Measurements from ENCODE around the gene HNF1A. TPM values are rescaled to one million over a fixed set of nuclear protein-coding genes. Genes with fewer than 3 reads are reported as not detected.

Gene HNF1A
- total and polyA plus RNA-seq, 2 of the 13 experiments (the other 11 are each of a cell fraction or from before 2014, with no cell fraction given), result 13.4 to 34.7 TPM

DNA sequence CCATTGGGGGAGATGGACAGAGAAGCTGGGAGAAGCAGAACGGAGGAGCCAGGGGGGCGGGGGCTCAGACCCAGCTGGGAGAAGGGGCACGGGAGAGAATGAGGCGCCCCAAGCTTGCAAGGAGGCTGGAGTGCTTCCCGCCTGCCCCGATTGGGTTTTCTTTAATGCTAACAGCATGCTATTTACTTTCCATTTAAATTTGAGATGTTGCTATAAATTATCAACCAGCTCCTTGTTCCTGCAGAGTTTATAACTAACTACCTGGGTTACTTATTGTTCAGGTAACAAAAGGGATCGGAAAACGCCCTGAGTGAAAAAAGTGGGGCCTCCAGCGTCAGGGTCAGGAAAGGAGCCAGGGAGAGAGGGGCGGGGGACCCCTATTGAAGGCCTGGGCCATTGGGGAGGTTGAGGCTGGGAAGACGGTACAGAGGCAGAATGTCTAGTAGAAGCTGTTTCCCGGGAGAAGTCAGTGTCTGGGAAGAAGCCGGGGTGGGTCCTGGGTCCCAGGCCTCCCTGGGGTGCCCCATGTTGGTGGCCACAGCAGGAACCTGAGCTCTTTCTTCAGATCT, 2.5 kb downstream of the HNF1A start (continued):
- TF ChIP-seq, protein P1, sequence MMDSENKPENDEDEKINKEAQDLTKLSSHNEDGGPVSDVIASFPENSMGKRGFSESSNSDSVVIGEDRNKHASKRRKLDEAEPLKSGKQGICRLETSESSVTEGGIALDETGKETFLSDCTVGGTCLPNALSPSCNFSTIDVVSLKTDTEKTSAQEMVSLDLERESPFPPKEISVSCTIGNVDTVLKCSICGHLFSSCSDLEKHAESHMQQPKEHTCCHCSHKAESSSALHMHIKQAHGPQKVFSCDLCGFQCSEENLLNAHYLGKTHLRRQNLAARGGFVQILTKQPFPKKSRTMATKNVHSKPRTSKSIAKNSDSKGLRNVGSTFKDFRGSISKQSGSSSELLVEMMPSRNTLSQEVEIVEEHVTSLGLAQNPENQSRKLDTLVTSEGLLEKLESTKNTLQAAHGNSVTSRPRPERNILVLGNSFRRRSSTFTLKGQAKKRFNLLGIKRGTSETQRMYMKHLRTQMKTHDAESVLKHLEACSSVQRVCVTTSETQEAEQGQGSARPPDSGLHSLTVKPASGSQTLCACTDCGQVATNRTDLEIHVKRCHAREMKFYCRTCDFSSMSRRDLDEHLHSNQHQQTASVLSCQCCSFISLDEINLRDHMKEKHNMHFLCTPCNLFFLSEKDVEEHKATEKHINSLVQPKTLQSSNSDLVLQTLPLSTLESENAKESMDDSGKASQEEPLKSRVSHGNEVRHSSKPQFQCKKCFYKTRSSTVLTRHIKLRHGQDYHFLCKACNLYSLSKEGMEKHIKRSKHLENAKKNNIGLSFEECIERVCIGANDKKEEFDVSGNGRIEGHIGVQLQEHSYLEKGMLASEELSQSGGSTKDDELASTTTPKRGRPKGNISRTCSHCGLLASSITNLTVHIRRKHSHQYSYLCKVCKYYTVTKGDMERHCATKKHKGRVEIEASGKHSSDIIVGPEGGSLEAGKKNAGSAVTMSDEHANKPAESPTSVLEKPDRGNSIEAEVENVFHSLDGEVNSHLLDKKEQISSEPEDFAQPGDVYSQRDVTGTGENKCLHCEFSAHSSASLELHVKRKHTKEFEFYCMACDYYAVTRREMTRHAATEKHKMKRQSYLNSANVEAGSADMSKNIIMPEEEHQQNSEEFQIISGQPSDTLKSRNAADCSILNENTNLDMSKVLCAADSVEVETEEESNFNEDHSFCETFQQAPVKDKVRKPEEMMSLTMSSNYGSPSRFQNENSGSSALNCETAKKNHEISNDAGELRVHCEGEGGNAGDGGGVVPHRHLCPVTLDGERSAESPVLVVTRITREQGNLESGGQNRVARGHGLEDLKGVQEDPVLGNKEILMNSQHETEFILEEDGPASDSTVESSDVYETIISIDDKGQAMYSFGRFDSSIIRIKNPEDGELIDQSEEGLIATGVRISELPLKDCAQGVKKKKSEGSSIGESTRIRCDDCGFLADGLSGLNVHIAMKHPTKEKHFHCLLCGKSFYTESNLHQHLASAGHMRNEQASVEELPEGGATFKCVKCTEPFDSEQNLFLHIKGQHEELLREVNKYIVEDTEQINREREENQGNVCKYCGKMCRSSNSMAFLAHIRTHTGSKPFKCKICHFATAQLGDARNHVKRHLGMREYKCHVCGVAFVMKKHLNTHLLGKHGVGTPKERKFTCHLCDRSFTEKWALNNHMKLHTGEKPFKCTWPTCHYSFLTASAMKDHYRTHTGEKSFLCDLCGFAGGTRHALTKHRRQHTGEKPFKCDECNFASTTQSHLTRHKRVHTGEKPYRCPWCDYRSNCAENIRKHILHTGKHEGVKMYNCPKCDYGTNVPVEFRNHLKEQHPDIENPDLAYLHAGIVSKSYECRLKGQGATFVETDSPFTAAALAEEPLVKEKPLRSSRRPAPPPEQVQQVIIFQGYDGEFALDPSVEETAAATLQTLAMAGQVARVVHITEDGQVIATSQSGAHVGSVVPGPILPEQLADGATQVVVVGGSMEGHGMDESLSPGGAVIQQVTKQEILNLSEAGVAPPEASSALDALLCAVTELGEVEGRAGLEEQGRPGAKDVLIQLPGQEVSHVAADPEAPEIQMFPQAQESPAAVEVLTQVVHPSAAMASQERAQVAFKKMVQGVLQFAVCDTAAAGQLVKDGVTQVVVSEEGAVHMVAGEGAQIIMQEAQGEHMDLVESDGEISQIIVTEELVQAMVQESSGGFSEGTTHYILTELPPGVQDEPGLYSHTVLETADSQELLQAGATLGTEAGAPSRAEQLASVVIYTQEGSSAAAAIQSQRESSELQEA (CRISPR knock-in tag; IDR thresholded peaks at IDR 0.05; ENCODE audit: not compliant biosample characterization), result no peak
- TF ChIP-seq THYN1 (CRISPR knock-in tag; IDR thresholded peaks at IDR 0.05; ENCODE audit: borderline replicate concordance, low read depth), result no peak
- TF ChIP-seq, protein P2, sequence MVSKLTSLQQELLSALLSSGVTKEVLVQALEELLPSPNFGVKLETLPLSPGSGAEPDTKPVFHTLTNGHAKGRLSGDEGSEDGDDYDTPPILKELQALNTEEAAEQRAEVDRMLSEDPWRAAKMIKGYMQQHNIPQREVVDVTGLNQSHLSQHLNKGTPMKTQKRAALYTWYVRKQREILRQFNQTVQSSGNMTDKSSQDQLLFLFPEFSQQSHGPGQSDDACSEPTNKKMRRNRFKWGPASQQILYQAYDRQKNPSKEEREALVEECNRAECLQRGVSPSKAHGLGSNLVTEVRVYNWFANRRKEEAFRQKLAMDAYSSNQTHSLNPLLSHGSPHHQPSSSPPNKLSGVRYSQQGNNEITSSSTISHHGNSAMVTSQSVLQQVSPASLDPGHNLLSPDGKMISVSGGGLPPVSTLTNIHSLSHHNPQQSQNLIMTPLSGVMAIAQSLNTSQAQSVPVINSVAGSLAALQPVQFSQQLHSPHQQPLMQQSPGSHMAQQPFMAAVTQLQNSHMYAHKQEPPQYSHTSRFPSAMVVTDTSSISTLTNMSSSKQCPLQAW (CRISPR knock-in tag; IDR thresholded peaks at IDR 0.05), result peak; percentile 70; the same call in 1 of the 2 replicates
- no peak for TF ChIP-seq SSRP1 (CRISPR knock-in tag; IDR thresholded peaks at IDR 0.05)
- TF ChIP-seq, protein P3, sequence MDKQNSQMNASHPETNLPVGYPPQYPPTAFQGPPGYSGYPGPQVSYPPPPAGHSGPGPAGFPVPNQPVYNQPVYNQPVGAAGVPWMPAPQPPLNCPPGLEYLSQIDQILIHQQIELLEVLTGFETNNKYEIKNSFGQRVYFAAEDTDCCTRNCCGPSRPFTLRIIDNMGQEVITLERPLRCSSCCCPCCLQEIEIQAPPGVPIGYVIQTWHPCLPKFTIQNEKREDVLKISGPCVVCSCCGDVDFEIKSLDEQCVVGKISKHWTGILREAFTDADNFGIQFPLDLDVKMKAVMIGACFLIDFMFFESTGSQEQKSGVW (CRISPR knock-in tag; IDR thresholded peaks at IDR 0.05; ENCODE audit: borderline replicate concordance), result no peak
- no peak; the same call in 1 of the 2 replicates for TF ChIP-seq ZMAT3 (CRISPR knock-in tag; conservative IDR thresholded peaks at IDR 0.05)
- TF ChIP-seq ZNF598 (CRISPR knock-in tag; IDR thresholded peaks at IDR 0.05; ENCODE audit: borderline replicate concordance), result no peak
- no peak for TF ChIP-seq ZNF124 (CRISPR knock-in tag; IDR thresholded peaks at IDR 0.05)
- TF ChIP-seq ZNF678 (CRISPR knock-in tag; IDR thresholded peaks at IDR 0.05), result no peak
- TF ChIP-seq ZNF616 (CRISPR knock-in tag; IDR thresholded peaks at IDR 0.05; ENCODE audit: low read depth), result no peak
- TF ChIP-seq GATAD1 (CRISPR knock-in tag; IDR thresholded peaks at IDR 0.05), result no peak
- TF ChIP-seq, protein P4, sequence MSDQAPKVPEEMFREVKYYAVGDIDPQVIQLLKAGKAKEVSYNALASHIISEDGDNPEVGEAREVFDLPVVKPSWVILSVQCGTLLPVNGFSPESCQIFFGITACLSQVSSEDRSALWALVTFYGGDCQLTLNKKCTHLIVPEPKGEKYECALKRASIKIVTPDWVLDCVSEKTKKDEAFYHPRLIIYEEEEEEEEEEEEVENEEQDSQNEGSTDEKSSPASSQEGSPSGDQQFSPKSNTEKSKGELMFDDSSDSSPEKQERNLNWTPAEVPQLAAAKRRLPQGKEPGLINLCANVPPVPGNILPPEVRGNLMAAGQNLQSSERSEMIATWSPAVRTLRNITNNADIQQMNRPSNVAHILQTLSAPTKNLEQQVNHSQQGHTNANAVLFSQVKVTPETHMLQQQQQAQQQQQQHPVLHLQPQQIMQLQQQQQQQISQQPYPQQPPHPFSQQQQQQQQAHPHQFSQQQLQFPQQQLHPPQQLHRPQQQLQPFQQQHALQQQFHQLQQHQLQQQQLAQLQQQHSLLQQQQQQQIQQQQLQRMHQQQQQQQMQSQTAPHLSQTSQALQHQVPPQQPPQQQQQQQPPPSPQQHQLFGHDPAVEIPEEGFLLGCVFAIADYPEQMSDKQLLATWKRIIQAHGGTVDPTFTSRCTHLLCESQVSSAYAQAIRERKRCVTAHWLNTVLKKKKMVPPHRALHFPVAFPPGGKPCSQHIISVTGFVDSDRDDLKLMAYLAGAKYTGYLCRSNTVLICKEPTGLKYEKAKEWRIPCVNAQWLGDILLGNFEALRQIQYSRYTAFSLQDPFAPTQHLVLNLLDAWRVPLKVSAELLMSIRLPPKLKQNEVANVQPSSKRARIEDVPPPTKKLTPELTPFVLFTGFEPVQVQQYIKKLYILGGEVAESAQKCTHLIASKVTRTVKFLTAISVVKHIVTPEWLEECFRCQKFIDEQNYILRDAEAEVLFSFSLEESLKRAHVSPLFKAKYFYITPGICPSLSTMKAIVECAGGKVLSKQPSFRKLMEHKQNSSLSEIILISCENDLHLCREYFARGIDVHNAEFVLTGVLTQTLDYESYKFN (CRISPR knock-in tag; conservative IDR thresholded peaks at IDR 0.05), result no peak
- TF ChIP-seq ZNF333 (CRISPR knock-in tag; IDR thresholded peaks at IDR 0.05; ENCODE audit: borderline replicate concordance), result no peak
- TF ChIP-seq, protein P5, sequence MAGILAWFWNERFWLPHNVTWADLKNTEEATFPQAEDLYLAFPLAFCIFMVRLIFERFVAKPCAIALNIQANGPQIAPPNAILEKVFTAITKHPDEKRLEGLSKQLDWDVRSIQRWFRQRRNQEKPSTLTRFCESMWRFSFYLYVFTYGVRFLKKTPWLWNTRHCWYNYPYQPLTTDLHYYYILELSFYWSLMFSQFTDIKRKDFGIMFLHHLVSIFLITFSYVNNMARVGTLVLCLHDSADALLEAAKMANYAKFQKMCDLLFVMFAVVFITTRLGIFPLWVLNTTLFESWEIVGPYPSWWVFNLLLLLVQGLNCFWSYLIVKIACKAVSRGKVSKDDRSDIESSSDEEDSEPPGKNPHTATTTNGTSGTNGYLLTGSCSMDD (CRISPR knock-in tag; IDR thresholded peaks at IDR 0.05), result no peak

Data from HepG2 (cell line).